ENCODE results near the gene RGS3. TPM values are rescaled to one million over a fixed set of nuclear protein-coding genes. Genes with fewer than 3 reads are reported as not detected.

The RGS3 gene
- total and polyA plus RNA-seq, 7 donors: 26.9 to 50.7 (median 38.3) TPM

DNA sequence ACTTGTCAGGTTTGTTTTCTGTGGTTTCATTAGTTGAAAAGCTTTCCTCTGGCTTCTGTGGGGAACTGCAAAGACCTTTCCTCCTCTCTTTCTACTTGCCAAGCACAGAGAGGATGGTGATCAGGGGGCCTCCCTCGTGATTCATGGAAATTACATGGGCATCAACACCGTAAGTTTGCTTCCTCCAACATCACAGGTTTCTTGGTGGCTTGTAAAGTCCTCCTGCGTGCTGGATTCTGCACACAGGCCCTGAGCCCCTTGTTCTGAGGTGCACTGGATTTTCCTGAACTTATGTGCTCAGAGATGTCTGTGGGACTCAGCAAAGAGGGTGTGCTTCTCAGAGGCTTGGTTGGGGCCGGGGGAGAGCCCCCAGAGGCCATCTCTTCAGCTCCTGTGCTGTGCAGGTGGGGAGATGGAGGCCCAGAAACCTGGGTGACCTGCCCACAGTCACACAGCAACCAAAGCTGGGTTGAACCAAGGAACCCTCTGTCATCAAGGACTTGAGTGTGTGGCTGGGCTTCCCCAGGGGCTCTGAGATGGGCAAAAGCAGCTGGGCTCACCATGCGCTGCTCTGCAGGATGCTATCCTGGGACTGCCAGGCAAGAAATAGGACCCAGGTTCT, 36.5 kb downstream of the RGS3 start:
- no peaks in the 10 kb centered on the region for H3K4me1 ChIP-seq
- H3K4me3 ChIP-seq: no peak overlapping the region
- intact Hi-C loops (cut with DNase I): no loop called here
- H3K9me3 ChIP-seq: no peaks in the 10 kb centered on the region
- WGBS, 2 donors: 78 to 84% methylated on average over 5 of the region's 5 CpGs
- peaks cover 0 to 5% (median 0%) of the 10 kb centered on the region in 4 donors for H3K36me3 ChIP-seq
- no peak for TF ChIP-seq POLR2A (IDR thresholded peaks at IDR 0.05)
- no peak for TF ChIP-seq EP300 (IDR thresholded peaks at IDR 0.05)
- TF ChIP-seq, protein P1, sequence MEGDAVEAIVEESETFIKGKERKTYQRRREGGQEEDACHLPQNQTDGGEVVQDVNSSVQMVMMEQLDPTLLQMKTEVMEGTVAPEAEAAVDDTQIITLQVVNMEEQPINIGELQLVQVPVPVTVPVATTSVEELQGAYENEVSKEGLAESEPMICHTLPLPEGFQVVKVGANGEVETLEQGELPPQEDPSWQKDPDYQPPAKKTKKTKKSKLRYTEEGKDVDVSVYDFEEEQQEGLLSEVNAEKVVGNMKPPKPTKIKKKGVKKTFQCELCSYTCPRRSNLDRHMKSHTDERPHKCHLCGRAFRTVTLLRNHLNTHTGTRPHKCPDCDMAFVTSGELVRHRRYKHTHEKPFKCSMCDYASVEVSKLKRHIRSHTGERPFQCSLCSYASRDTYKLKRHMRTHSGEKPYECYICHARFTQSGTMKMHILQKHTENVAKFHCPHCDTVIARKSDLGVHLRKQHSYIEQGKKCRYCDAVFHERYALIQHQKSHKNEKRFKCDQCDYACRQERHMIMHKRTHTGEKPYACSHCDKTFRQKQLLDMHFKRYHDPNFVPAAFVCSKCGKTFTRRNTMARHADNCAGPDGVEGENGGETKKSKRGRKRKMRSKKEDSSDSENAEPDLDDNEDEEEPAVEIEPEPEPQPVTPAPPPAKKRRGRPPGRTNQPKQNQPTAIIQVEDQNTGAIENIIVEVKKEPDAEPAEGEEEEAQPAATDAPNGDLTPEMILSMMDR (IDR thresholded peaks at IDR 0.05): no peak
- no peak for TF ChIP-seq POLR2AphosphoS5 (IDR thresholded peaks at IDR 0.05)
- no peaks in the 10 kb centered on the region for H3K27me3 ChIP-seq
- peak overlapping the region in 1 of 4 donors; percentile 36 for H3K27ac ChIP-seq
- DNase-seq: no peak

GRCh38 chr9:113501129-113501686, 37.7 kb downstream of the RGS3 start:
- TF ChIP-seq POLR2AphosphoS5 (IDR thresholded peaks at IDR 0.05) (peak in 3 of 4 donors; percentile 23 to 35 (median 29)), POLR2A (IDR thresholded peaks at IDR 0.05) (no peak)
- Histone ChIP-seq H3K4me1 (no peaks in the 10 kb centered on the region), H3K36me3 (peaks cover 0 to 5% (median 0%) of the 10 kb centered on the region in 4 donors), H3K9me3 (no peaks in the 10 kb centered on the region), H3K27ac (peak overlapping the region in 3 of 4 donors; percentile 16 to 61 (median 28)), H3K27me3 (no peaks in the 10 kb centered on the region), H3K4me3 (peak overlapping the region; percentile 4 to 21 (median 10))
- 90 to 94% methylated on average over 20 of the region's 20 CpGs for WGBS, 2 donors
- no peak for DNase-seq
- intact Hi-C loops (cut with DNase I): no loop called here

GRCh38 chr9:113501852-113502251, 38.3 kb downstream of the RGS3 start:
- H3K4me3 ChIP-seq: peak overlapping the region; percentile 4 to 21 (median 10)
- WGBS, 2 donors: 94 to 95% methylated on average over 5 of the region's 5 CpGs
- peaks cover 0 to 5% (median under 1%) of the 10 kb centered on the region in 4 donors for H3K36me3 ChIP-seq
- DNase-seq: no peak
- no peaks in the 10 kb centered on the region for H3K4me1 ChIP-seq
- TF ChIP-seq POLR2A (IDR thresholded peaks at IDR 0.05): no peak
- intact Hi-C loops (cut with DNase I): no loop called here
- H3K27me3 ChIP-seq: no peaks in the 10 kb centered on the region
- H3K9me3 ChIP-seq: no peaks in the 10 kb centered on the region
- H3K27ac ChIP-seq: peak overlapping the region; percentile 16 to 61 (median 22)

DNA sequence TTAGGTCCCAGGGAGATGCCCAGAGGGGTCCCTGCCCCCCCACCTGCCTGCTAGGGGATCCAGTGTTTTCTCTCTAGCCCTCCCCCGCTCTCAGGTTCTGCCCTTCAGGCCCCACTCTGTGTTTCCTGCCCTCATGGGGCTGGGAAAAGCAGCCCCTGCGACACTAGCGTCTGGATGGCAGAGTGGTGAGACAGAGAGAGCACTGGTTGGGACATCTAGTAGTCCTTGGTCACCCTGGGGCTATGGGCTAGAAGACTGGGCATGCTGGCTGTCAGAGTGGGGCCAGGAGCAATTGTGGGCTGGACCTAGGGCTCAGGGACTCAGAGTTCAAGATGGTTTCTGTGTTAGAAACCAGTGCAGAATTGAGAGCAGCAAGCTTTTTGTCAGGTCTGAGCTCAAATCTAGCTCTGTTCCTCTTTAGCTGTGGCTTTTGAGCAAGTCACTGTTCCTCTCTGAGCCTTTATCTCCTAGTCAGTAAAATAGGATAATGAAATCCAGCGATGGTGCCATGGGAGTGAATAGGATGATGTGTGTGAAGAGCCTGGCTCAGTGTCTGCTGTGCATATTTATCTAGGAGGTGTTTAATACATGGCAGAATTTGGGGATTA, 39.0 kb downstream of the RGS3 start:
- DNase-seq: no peak
- H3K36me3 ChIP-seq: peaks cover 0 to 9% (median 2%) of the 10 kb centered on the region in 4 donors
- intact Hi-C loops (cut with DNase I): no loop called here
- peak overlapping the region in 3 of 4 donors; percentile 14 to 61 (median 17) for H3K27ac ChIP-seq
- H3K27me3 ChIP-seq: no peaks in the 10 kb centered on the region
- no peaks in the 10 kb centered on the region for H3K4me1 ChIP-seq
- H3K9me3 ChIP-seq: no peaks in the 10 kb centered on the region
- TF ChIP-seq POLR2A (IDR thresholded peaks at IDR 0.05) (no peak), POLR2AphosphoS5 (IDR thresholded peaks at IDR 0.05) (no peak), EP300 (IDR thresholded peaks at IDR 0.05) (no peak)
- H3K4me3 ChIP-seq: peak overlapping the region in 3 of 4 donors; percentile 9 to 21 (median 12)
- 77 to 81% methylated on average over 4 of the region's 4 CpGs for WGBS, 2 donors

- TF ChIP-seq POLR2A (IDR thresholded peaks at IDR 0.05) (no peak), EP300 (IDR thresholded peaks at IDR 0.05) (no peak), POLR2AphosphoS5 (IDR thresholded peaks at IDR 0.05) (no peak)
- TF ChIP-seq, protein P1 (IDR thresholded peaks at IDR 0.05): no peak
- DNase-seq: no peak
- Histone ChIP-seq H3K27ac (peak overlapping the region in 1 of 4 donors; percentile 61), H3K27me3 (no peaks in the 10 kb centered on the region), H3K4me1 (peaks cover 0 to under 1% (median 0%) of the 10 kb centered on the region in 4 donors), H3K9me3 (no peaks in the 10 kb centered on the region), H3K4me3 (peak overlapping the region in 2 of 4 donors; percentile 3 to 21), H3K36me3 (peaks cover 0 to 15% (median 4%) of the 10 kb centered on the region in 4 donors)
- intact Hi-C loops (cut with DNase I): no loop called here
- 89 to 90% methylated on average over 8 of the region's 8 CpGs for WGBS, 2 donors
These were observed 39.6 kb downstream of the RGS3 start for GRCh38 chr9:113503131-113503541.

DNA sequence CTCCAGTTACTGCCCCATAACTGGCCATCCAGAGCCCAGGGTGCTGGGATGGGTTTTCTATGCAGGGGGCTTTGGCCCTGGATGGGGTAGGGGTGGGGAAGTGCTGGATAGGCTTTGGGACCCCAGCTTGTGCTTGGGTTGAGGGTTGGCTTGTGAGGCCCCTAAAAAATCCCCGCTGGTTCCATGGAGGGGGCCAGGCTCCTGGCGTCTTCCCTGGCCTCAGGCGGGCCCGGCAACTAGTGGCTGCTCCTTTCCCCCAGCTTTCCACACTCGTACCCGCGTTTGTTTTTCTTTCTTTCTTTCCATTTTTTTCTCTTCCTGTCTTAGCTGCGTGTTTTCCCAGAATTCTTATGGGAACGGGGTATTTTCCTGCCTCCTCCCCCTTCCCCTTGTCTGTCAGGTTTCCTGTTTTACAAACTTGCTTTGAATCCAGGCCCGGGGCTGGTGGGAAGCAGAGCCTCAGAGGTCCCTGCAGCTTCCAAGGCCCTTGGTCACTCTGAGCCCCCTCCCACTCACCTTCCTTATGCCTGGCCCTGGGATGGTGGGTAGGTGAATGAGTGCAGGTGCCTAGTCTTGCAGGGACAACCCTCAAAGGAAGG, 40.2 kb downstream of the RGS3 start:
- Histone ChIP-seq H3K36me3 (peaks cover 0 to 20% (median 6%) of the 10 kb centered on the region in 4 donors), H3K4me3 (peak overlapping the region in 2 of 4 donors; percentile 3 to 21), H3K4me1 (peaks cover 0 to 6% (median 0%) of the 10 kb centered on the region in 4 donors), H3K27ac (peak overlapping the region in 2 of 4 donors; percentile 35 to 61), H3K27me3 (no peaks in the 10 kb centered on the region), H3K9me3 (no peaks in the 10 kb centered on the region)
- 78 to 82% methylated on average over 10 of the region's 10 CpGs for WGBS, 2 donors
- intact Hi-C loops (cut with DNase I): no loop called here
- DNase-seq: no peak
- no peak for TF ChIP-seq POLR2AphosphoS5 (IDR thresholded peaks at IDR 0.05)
- TF ChIP-seq, protein P1 (IDR thresholded peaks at IDR 0.05): no peak
- TF ChIP-seq POLR2A (IDR thresholded peaks at IDR 0.05): no peak
- TF ChIP-seq EP300 (IDR thresholded peaks at IDR 0.05): no peak

Measured in sigmoid colon (tissue), 7 donors.